ENCODE data around the gene IL24. TPM values are rescaled to one million over a fixed set of nuclear protein-coding genes. Genes with fewer than 3 reads are reported as not detected.

The IL24 gene
- polyA plus RNA-seq, 1 donor, result 0.48 TPM

DNA sequence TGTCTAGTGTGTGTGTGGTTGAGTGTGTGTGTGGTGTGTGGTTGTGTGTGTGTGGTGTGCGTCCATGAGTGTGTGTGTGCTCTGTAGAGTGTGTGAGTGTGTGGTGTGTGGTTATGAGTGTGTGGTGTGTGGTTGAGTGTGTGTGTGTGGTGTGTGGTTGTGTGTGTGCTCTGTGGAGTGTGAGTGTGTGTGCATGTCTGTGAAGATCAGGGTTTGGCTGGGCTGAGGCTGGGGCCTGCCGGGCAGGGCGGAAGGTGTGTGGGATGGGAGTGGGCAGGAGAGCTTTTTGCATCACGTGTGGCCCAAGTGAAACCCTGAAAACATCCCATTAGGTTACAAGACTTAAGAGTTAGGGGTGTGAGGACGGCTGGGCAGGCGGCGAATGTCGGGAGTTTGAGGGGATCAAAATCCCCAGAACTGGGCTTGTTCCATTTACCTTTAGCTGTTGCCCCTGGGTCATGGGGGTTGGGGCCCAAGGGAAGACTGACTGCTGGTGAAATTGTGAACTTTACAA lies 27.4 kb downstream of the IL24 start:
- H3K4me3 ChIP-seq (ENCODE audit: low read length), result no peak overlapping the region
- H3K36me3 ChIP-seq (ENCODE audit: control insufficient read depth, insufficient read depth, low read length), result no peaks in the 10 kb centered on the region
- H3K4me1 ChIP-seq (ENCODE audit: control insufficient read depth, insufficient read depth, low read length), result peaks cover 39% of the 10 kb centered on the region
- H3K27me3 ChIP-seq (ENCODE audit: control insufficient read depth, insufficient read depth, low read length), result no peaks in the 10 kb centered on the region
- H3K9me3 ChIP-seq (ENCODE audit: control insufficient read depth, low read depth, low read length), result no peaks in the 10 kb centered on the region
- no peak for DNase-seq
- peak overlapping the region; percentile 50 for H3K27ac ChIP-seq (ENCODE audit: low read length)
- WGBS (ENCODE audit: insufficient coverage, low lambda C conversion rate), result 80% methylated on average over 1 of the region's 8 CpGs

DNA sequence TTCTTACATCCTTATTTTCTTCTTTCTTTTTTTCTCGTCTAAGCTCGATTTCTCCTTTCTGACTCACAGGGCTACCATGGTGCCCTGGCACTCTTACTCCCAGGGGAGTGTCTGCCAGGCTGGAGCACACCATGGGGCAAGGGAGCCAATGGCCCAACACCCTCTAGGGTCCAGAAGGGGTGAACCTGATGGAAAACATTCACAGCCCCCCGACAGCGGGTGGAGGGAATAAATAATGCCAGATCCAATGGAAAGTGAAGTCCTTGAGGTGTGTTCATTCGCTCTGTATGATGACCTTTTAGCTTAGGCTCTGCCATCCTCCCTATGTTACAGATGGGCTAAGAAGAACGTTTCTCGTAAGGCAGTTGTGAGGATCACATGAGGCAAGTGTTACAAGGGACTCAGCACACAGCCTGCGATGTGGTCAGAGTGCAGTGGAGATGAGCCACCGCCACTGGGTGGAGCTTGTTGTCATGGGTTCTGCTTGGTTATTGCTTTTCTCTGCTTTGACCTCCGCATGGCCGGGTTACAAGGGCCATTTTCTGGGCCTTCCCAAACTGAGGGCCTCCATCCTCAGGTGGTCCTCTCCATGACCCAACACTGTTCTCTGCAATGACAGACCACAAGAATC lies 28.0 kb downstream of the IL24 start:
- Histone ChIP-seq H3K27me3 (ENCODE audit: control insufficient read depth, insufficient read depth, low read length) (no peaks in the 10 kb centered on the region), H3K27ac (ENCODE audit: low read length) (peak overlapping the region; percentile 78), H3K4me3 (ENCODE audit: low read length) (no peak overlapping the region), H3K9me3 (ENCODE audit: control insufficient read depth, low read depth, low read length) (no peaks in the 10 kb centered on the region), H3K4me1 (ENCODE audit: control insufficient read depth, insufficient read depth, low read length) (peaks cover 39% of the 10 kb centered on the region), H3K36me3 (ENCODE audit: control insufficient read depth, insufficient read depth, low read length) (no peaks in the 10 kb centered on the region)
- peak; percentile 84 to 89 for DNase-seq
- WGBS (ENCODE audit: insufficient coverage, low lambda C conversion rate), result 94% methylated on average over 2 of the region's 11 CpGs

DNA sequence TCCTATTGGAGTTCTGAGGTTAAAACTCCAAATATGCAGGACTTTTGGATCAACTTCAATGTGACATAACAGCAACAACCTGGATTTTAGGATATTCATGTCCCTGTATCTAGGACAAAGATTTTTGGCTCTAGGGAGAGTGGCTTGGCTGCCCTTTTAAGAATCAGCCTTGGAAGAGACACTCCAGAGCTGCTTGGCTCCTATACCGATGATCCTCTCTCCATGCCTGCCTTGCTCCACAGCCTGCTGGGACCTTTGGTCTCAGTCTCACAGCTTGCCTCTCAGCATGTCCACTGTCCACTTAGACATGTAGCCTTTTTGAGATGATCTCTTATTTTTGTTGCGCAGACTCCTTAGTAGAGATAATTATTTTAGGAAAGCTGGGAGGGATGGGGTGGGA lies 29.0 kb downstream of the IL24 start:
- peak in 1 of 2 donors; percentile 43 for DNase-seq
- Histone ChIP-seq H3K27ac (ENCODE audit: low read length) (peak overlapping the region; percentile 78), H3K9me3 (ENCODE audit: control insufficient read depth, low read depth, low read length) (no peaks in the 10 kb centered on the region), H3K36me3 (ENCODE audit: control insufficient read depth, insufficient read depth, low read length) (no peaks in the 10 kb centered on the region), H3K4me1 (ENCODE audit: control insufficient read depth, insufficient read depth, low read length) (peaks cover 38% of the 10 kb centered on the region), H3K27me3 (ENCODE audit: control insufficient read depth, insufficient read depth, low read length) (no peaks in the 10 kb centered on the region), H3K4me3 (ENCODE audit: low read length) (no peak overlapping the region)
- no CpG with 5 or more reads among the region's 2 CpGs for WGBS (ENCODE audit: insufficient coverage, low lambda C conversion rate)

DNA sequence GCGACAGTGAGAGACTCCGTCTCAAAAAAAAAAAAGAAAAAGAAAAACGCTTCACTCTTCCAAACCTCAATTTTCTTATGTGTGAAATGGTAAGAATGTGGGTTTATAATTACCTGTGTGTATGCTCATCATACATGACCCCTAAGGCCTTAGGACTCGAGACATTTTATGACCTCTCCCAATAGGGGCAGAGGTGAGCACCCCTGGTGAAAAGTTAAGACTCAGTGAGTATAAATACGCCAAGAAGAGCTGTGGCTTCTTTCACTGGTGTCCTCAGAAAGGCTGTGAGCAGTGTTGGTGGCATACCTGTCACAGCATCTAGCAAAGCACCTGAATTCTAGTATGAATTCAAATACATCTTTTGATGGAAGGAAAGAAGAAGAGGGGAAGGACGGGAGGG lies 32.3 kb downstream of the IL24 start:
- Histone ChIP-seq H3K27ac (ENCODE audit: low read length) (no peak overlapping the region), H3K4me1 (ENCODE audit: control insufficient read depth, insufficient read depth, low read length) (peaks cover 31% of the 10 kb centered on the region)

GRCh38 chr1:206930210-206930798 lies 33.1 kb downstream of the IL24 start:
- H3K9me3 ChIP-seq (ENCODE audit: control insufficient read depth, low read depth, low read length), result no peaks in the 10 kb centered on the region
- H3K27me3 ChIP-seq (ENCODE audit: control insufficient read depth, insufficient read depth, low read length), result no peaks in the 10 kb centered on the region
- peaks cover 25% of the 10 kb centered on the region for H3K4me1 ChIP-seq (ENCODE audit: control insufficient read depth, insufficient read depth, low read length)
- no peak overlapping the region for H3K4me3 ChIP-seq (ENCODE audit: low read length)
- no peak for DNase-seq
- no peaks in the 10 kb centered on the region for H3K36me3 ChIP-seq (ENCODE audit: control insufficient read depth, insufficient read depth, low read length)
- H3K27ac ChIP-seq (ENCODE audit: low read length), result no peak overlapping the region
- WGBS (ENCODE audit: insufficient coverage, low lambda C conversion rate), result no CpG with 5 or more reads among the region's 17 CpGs

More for the DNA sequence above, 32.3 kb downstream of the IL24 start:
- Histone ChIP-seq H3K9me3 (ENCODE audit: control insufficient read depth, low read depth, low read length) (no peaks in the 10 kb centered on the region), H3K27me3 (ENCODE audit: control insufficient read depth, insufficient read depth, low read length) (no peaks in the 10 kb centered on the region), H3K36me3 (ENCODE audit: control insufficient read depth, insufficient read depth, low read length) (no peaks in the 10 kb centered on the region), H3K4me3 (ENCODE audit: low read length) (no peak overlapping the region)
- DNase-seq, result no peak
- no CpG with 5 or more reads among the region's 6 CpGs for WGBS (ENCODE audit: insufficient coverage, low lambda C conversion rate)

DNA sequence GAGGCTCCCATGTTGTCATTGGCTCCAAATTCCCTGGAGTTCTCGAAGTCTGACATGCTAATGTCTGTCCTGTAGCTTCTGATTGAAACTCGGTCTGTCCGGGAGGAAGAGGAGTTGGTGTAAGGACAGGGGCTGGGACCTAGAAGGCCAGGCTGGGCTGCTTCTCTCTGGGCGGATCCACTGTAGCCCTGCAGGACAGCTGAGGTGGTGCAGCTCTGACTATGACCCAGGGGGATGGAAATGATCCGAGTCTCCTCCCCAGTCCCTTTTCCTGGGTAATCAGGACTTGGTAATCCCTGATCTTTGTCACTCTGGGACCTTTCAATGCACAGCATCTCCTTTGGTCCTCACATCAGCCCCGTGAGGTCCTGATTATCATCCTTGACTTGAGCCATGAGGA lies 34.5 kb downstream of the IL24 start:
- no peak overlapping the region for H3K27ac ChIP-seq (ENCODE audit: low read length)
- WGBS (ENCODE audit: insufficient coverage, low lambda C conversion rate), result 100% methylated on average over 1 of the region's 6 CpGs

GRCh38 chr1:206932177-206932576 lies 34.9 kb downstream of the IL24 start:
- no peak for DNase-seq
- Histone ChIP-seq H3K36me3 (ENCODE audit: control insufficient read depth, insufficient read depth, low read length) (no peaks in the 10 kb centered on the region), H3K9me3 (ENCODE audit: control insufficient read depth, low read depth, low read length) (no peaks in the 10 kb centered on the region), H3K4me1 (ENCODE audit: control insufficient read depth, insufficient read depth, low read length) (peaks cover 14% of the 10 kb centered on the region), H3K4me3 (ENCODE audit: low read length) (no peak overlapping the region), H3K27ac (ENCODE audit: low read length) (no peak overlapping the region), H3K27me3 (ENCODE audit: control insufficient read depth, insufficient read depth, low read length) (no peaks in the 10 kb centered on the region)
- WGBS (ENCODE audit: insufficient coverage, low lambda C conversion rate), result no CpG with 5 or more reads among the region's 8 CpGs

More for the DNA sequence above, 34.5 kb downstream of the IL24 start:
- H3K4me3 ChIP-seq (ENCODE audit: low read length), result no peak overlapping the region
- peaks cover 19% of the 10 kb centered on the region for H3K4me1 ChIP-seq (ENCODE audit: control insufficient read depth, insufficient read depth, low read length)
- DNase-seq, result no peak
- H3K9me3 ChIP-seq (ENCODE audit: control insufficient read depth, low read depth, low read length), result no peaks in the 10 kb centered on the region
- H3K36me3 ChIP-seq (ENCODE audit: control insufficient read depth, insufficient read depth, low read length), result no peaks in the 10 kb centered on the region
- no peaks in the 10 kb centered on the region for H3K27me3 ChIP-seq (ENCODE audit: control insufficient read depth, insufficient read depth, low read length)

DNA sequence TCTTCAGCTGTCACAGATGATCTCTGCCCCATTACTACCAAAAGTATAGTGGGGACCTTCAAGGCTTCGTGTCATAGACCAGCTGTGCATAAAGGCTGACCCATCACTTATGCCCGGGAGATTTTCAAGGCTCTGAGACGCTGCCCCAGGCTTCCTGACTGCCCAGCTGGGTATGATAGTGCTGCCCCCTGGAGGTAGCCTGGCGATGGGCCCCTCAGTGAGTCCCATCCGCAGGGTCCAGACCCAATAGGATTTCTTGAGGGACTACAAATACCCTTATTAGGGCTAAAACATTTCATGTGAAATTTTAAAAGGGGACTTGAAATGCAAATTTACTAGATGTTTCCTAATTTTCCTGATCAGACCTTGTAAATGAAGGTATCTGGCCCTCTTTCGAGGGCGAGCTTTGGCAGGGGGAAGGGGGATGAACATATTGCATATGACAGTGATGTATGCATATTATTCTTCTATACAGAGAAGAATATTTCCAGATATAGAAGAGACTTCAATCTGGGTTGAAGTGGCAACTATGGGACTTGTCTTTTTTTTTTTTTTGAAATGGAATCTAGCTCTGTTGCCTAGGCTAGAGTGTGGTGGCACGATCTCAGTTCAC lies 36.2 kb downstream of the IL24 start:
- H3K27me3 ChIP-seq (ENCODE audit: control insufficient read depth, insufficient read depth, low read length), result no peaks in the 10 kb centered on the region
- H3K27ac ChIP-seq (ENCODE audit: low read length), result no peak overlapping the region
- no peaks in the 10 kb centered on the region for H3K36me3 ChIP-seq (ENCODE audit: control insufficient read depth, insufficient read depth, low read length)
- H3K4me1 ChIP-seq (ENCODE audit: control insufficient read depth, insufficient read depth, low read length), result peaks cover 6% of the 10 kb centered on the region
- DNase-seq, result no peak
- WGBS (ENCODE audit: insufficient coverage, low lambda C conversion rate), result no CpG with 5 or more reads among the region's 8 CpGs
- H3K4me3 ChIP-seq (ENCODE audit: low read length), result no peak overlapping the region
- H3K9me3 ChIP-seq (ENCODE audit: control insufficient read depth, low read depth, low read length), result no peaks in the 10 kb centered on the region

GRCh38 chr1:206935491-206936067 lies 38.3 kb downstream of the IL24 start:
- no CpG with 5 or more reads among the region's 19 CpGs for WGBS (ENCODE audit: insufficient coverage, low lambda C conversion rate)
- Histone ChIP-seq H3K36me3 (ENCODE audit: control insufficient read depth, insufficient read depth, low read length) (no peaks in the 10 kb centered on the region), H3K9me3 (ENCODE audit: control insufficient read depth, low read depth, low read length) (no peaks in the 10 kb centered on the region), H3K4me1 (ENCODE audit: control insufficient read depth, insufficient read depth, low read length) (peaks cover 11% of the 10 kb centered on the region), H3K27ac (ENCODE audit: low read length) (no peak overlapping the region), H3K4me3 (ENCODE audit: low read length) (no peak overlapping the region), H3K27me3 (ENCODE audit: control insufficient read depth, insufficient read depth, low read length) (no peaks in the 10 kb centered on the region)
- DNase-seq, result no peak

GRCh38 chr1:206937425-206937824 lies 40.2 kb downstream of the IL24 start:
- Histone ChIP-seq H3K4me1 (ENCODE audit: control insufficient read depth, insufficient read depth, low read length) (peaks cover 27% of the 10 kb centered on the region), H3K9me3 (ENCODE audit: control insufficient read depth, low read depth, low read length) (no peaks in the 10 kb centered on the region), H3K27me3 (ENCODE audit: control insufficient read depth, insufficient read depth, low read length) (no peaks in the 10 kb centered on the region), H3K4me3 (ENCODE audit: low read length) (no peak overlapping the region), H3K27ac (ENCODE audit: low read length) (no peak overlapping the region), H3K36me3 (ENCODE audit: control insufficient read depth, insufficient read depth, low read length) (no peaks in the 10 kb centered on the region)
- 100% methylated on average over 1 of the region's 6 CpGs for WGBS (ENCODE audit: insufficient coverage, low lambda C conversion rate)
- no peak for DNase-seq

Data from large intestine (tissue), 3 donors.